Psoas muscle (tissue), 8 donors: ENCODE measurements around the gene COL4A1. TPM values are rescaled to one million over a fixed set of nuclear protein-coding genes. Genes with fewer than 3 reads are reported as not detected.
A peak's percentile ranks its signal among the peaks of the same experiment; 100 is the strongest.

Source experiments
- ATAC-seq, 4 donors: fragments of 200-7000 bp; cut with Tn5 transposase; one replicate each; pipeline ENCODE4 v1.9.1; 2020; ENCODE audit warnings: moderate library complexity in 3 of 4, mild to moderate bottlenecking in 2 of 4
- DNase-seq, 2 donors: peaks; one replicate each; pipeline ENCODE4 v3.0.0-alpha.2; 2020
- H3K27ac ChIP-seq: fragments of 200-600 bp; one replicate; pipeline ENCODE4 v1.8.0; 2022
- H3K27me3 ChIP-seq, 3 donors: fragments of 200-600 bp in 1 of 3; one replicate each; pipeline versions ENCODE4 v1.6.1 to v1.8.0; 2013 to 2022; ENCODE audit warnings: low read length in 2 of 3, mild to moderate bottlenecking in 2 of 3, moderate library complexity in 1 of 3; ENCODE audit not compliant: insufficient read depth in 3 of 3
- H3K36me3 ChIP-seq, 2 donors: fragments of 200-600 bp in 1 of 2; one replicate each; pipeline versions ENCODE4 v1.6.1 to v1.8.0; 2013 to 2022; ENCODE audit warnings: low read depth in 1 of 2, mild to moderate bottlenecking in 1 of 2, moderate library complexity in 1 of 2; ENCODE audit not compliant: insufficient read depth in 1 of 2
- H3K4me1 ChIP-seq: fragments of 200-600 bp; one replicate; pipeline ENCODE4 v1.8.0; 2022
- H3K4me3 ChIP-seq: fragments of 200-600 bp; one replicate; pipeline ENCODE4 v1.8.0; 2022; ENCODE audit warnings: mild to moderate bottlenecking
- H3K9me3 ChIP-seq: fragments of 200-600 bp; one replicate; pipeline ENCODE4 v1.8.0; 2022
- WGBS, 3 donors: extraction: QIAGEN DNeasy Blood & Tissue Kit; methylation state at CpG; one replicate each; pipeline versions ENCODE4 v1.1.6 to v1.1.7; 2013; 5-methylcytosine and 5-hydroxymethylcytosine counted together
- intact Hi-C, 2 donors: fragments of 100-400 bp; cut with DNase I; formaldehyde crosslinking; loops; one replicate each; pipeline versions ENCODE4 v1.11.0 to v1.14.2; 2022
- polyA plus RNA-seq, 3 donors: library from polyadenylated mRNA; stranded (reverse); fragments of 200-250 nt; gene quantifications; one replicate each; pipeline ENCODE4 v1.2.3, GENCODE V29; 2013
- total RNA-seq, 4 donors: library from RNA; stranded (reverse); fragmentation: NEBNext Ultra II Directional in 2 of 4; extraction: Animal tissue kit (Norgen Biotek cat#: 25700) in 2 of 4; gene quantifications; one replicate each; pipeline versions ENCODE4 v1.2.1 to v1.2.4, GENCODE V29; 2021 to 2023
- TF ChIP-seq, protein P1 (sequence below): fragments of 200-600 bp; IDR thresholded peaks from one replicate; pipeline ENCODE4 v1.8.0; 2022; ENCODE audit warnings: antibody characterized with exemption
- donor health status: healthy with polysubstance abuse.
- donor health status: DM: no; HTN: no; CAD: no; lungs with moderate emphysema.
- donor health status: Bipolar disorder and iron deficiency.
- donor health status: healthy.
- donor health status: DM: yes; HTN: yes; CAD: no.
- donor health status: DM: no; HTN: no; CAD: no.
- donor health status: DM: no; HTN: no; CAD: no.
- donor health status: DM: yes; HTN: yes; CAD: no.

The COL4A1 gene
- total and polyA plus RNA-seq, 7 donors = 39.0 to 127 (median 97.0) TPM

DNA sequence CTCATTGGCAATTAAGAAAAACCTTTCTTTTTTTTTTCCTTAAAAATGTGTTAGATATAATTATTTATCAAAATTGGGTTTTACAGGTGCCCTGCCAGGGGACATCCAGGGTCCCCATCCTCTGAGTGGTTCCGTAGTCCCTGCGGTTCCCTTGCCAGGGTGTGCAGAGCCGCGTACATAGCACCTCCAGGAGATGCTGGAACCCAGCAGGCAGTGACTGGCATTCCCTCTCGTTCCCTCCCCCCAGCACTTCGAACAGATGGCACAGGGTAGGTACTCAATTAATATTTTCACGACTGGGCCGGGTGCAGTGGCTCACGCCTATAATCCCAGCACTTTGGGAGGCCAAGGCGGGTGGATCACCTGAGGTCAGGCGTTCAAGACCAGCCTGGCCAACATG is 82.0 kb downstream of the COL4A1 start:
- Histone ChIP-seq H3K27ac (no peak overlapping the region), H3K36me3 (no peaks in the 10 kb centered on the region), H3K27me3 (no peaks in the 10 kb centered on the region), H3K9me3 (no peaks in the 10 kb centered on the region), H3K4me1 (peaks cover 4% of the 10 kb centered on the region), H3K4me3 (no peak overlapping the region)
- 77 to 86% (median 77%) methylated on average over 11 of the region's 11 CpGs for WGBS, 3 donors
- peak in 1 of 2 donors; percentile 44 for DNase-seq
- intact Hi-C loops = no loop called here
- ATAC-seq = no peak
- TF ChIP-seq, protein P1, sequence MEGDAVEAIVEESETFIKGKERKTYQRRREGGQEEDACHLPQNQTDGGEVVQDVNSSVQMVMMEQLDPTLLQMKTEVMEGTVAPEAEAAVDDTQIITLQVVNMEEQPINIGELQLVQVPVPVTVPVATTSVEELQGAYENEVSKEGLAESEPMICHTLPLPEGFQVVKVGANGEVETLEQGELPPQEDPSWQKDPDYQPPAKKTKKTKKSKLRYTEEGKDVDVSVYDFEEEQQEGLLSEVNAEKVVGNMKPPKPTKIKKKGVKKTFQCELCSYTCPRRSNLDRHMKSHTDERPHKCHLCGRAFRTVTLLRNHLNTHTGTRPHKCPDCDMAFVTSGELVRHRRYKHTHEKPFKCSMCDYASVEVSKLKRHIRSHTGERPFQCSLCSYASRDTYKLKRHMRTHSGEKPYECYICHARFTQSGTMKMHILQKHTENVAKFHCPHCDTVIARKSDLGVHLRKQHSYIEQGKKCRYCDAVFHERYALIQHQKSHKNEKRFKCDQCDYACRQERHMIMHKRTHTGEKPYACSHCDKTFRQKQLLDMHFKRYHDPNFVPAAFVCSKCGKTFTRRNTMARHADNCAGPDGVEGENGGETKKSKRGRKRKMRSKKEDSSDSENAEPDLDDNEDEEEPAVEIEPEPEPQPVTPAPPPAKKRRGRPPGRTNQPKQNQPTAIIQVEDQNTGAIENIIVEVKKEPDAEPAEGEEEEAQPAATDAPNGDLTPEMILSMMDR = no peak

- H3K27me3 ChIP-seq = no peaks in the 10 kb centered on the region
- H3K27ac ChIP-seq = no peak overlapping the region
- intact Hi-C loops = loop anchor here (5.0 kb wide), 2 partner anchors 188 to 208 kb away; no protein-coding TSS in a partner anchor
- ATAC-seq (no peak), DNase-seq (no peak)
- WGBS, 3 donors = 72 to 88% (median 79%) methylated on average over 8 of the region's 8 CpGs
- no peaks in the 10 kb centered on the region for H3K9me3 ChIP-seq
- TF ChIP-seq, protein P1 = no peak
- no peak overlapping the region for H3K4me3 ChIP-seq
- H3K36me3 ChIP-seq = no peaks in the 10 kb centered on the region
- peaks cover 4% of the 10 kb centered on the region for H3K4me1 ChIP-seq
These were observed 82.4 kb downstream of the COL4A1 start for GRCh38 chr13:110224519-110224918.

DNA sequence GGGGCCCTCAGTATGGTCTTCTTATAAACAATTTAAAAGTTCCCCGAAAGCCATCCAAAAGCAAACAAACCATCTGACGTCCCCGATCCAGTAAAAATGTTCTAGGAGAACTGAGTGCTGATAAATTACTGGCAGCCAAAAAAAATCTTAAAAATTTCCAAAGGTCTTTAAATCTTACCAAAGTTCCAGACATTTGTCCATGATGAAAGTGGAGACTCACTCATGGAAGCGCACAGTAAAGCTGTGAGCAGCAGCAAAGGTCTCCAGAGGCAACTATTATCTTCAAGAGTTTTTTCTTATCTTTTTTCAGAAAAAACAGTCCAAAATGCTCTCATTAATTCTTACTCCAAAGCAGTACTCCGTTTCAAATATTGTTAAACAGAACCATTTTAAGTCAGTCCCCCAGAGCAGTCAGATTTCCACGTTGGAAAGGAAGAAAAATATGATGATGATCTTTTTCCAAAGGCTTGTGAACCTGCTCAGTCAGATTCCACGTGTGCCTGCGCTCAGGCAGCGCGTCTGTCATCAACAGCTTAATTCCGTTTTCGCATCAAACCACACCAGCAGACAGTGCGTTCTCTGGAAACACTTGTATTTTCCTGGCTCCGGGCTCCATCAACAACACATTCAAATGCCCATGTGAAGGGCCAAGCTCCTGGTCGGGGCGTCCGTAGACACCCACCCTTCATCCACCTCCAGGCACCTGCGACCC is 85.4 kb downstream of the COL4A1 start:
- ATAC-seq (peak in 3 of 4 donors; percentile 11 to 20 (median 16)), DNase-seq (no peak)
- WGBS, 3 donors = 39 to 43% (median 42%) methylated on average over 18 of the region's 18 CpGs
- Histone ChIP-seq H3K9me3 (no peaks in the 10 kb centered on the region), H3K4me1 (peaks cover 10% of the 10 kb centered on the region), H3K27me3 (no peaks in the 10 kb centered on the region), H3K27ac (peak overlapping the region; percentile 46), H3K4me3 (no peak overlapping the region), H3K36me3 (no peaks in the 10 kb centered on the region)
- intact Hi-C loops = loop anchor here (2.0 to 5.0 kb wide), 3 partner anchors 191 to 211 kb away; no protein-coding TSS in a partner anchor
- TF ChIP-seq, protein P1 = no peak

GRCh38 chr13:110220471-110220870 is 86.5 kb downstream of the COL4A1 start:
- H3K4me1 ChIP-seq = peaks cover 21% of the 10 kb centered on the region
- intact Hi-C loops = loop anchor here (5.0 kb wide), 2 partner anchors 192 to 212 kb away; no protein-coding TSS in a partner anchor
- H3K4me3 ChIP-seq = no peak overlapping the region
- H3K27ac ChIP-seq = no peak overlapping the region
- H3K9me3 ChIP-seq = no peaks in the 10 kb centered on the region
- TF ChIP-seq, protein P1 = no peak
- WGBS, 3 donors = 66 to 69% (median 68%) methylated on average over 7 of the region's 7 CpGs
- H3K36me3 ChIP-seq = no peaks in the 10 kb centered on the region
- ATAC-seq = no peak
- DNase-seq = no peak
- no peaks in the 10 kb centered on the region for H3K27me3 ChIP-seq
